ENCODE data around the gene LRRC8D.

DNA sequence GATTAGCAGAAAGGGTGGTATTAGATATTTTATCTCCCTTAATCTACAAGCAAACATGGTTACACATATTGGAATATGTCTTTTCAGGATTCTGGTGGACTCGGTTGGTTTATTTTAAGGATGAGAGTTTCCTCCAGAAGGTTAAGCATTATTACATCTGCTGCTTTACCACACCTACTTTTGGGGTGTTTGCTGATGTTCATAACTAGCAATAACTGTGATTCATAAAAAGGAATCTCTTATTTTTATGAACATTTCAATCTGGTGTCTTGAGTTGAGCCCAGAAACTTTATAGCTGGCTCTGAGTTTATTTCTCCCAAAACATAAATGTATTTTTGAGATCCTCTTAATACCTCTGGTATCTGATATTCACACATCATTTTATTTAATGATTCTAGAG, 82.7 kb downstream of the LRRC8D start:
- TF ChIP-seq, protein P1, sequence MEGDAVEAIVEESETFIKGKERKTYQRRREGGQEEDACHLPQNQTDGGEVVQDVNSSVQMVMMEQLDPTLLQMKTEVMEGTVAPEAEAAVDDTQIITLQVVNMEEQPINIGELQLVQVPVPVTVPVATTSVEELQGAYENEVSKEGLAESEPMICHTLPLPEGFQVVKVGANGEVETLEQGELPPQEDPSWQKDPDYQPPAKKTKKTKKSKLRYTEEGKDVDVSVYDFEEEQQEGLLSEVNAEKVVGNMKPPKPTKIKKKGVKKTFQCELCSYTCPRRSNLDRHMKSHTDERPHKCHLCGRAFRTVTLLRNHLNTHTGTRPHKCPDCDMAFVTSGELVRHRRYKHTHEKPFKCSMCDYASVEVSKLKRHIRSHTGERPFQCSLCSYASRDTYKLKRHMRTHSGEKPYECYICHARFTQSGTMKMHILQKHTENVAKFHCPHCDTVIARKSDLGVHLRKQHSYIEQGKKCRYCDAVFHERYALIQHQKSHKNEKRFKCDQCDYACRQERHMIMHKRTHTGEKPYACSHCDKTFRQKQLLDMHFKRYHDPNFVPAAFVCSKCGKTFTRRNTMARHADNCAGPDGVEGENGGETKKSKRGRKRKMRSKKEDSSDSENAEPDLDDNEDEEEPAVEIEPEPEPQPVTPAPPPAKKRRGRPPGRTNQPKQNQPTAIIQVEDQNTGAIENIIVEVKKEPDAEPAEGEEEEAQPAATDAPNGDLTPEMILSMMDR (IDR thresholded peaks at IDR 0.05): no peak
- no peak for TF ChIP-seq POLR2A (IDR thresholded peaks at IDR 0.05)
